ENCODE measurements around the gene SIGMAR1. TPM values are rescaled to one million over a fixed set of nuclear protein-coding genes. Genes with fewer than 3 reads are reported as not detected.

The SIGMAR1 gene
- total RNA-seq, 1 experiment from 2014 or later, result 138 TPM

DNA sequence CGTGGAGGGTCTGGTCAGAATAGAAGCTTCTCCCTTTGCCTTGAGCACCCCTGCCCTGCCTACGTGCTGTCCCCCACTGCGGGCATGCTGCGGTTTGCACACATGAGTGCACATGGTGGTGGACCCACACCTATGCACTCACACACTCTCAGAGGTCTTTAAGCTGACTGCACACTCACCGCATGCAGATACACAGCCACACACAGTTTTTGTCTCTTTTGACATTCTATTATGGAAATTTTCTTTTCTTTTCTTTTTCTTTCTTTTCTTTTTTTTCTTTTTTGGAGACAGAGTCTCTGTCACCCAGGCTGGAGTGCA is 8.1 kb downstream of the SIGMAR1 start:
- DNase-seq, result peak; percentile 29
- H3K4me3 ChIP-seq (ENCODE audit: insufficient read depth, low read depth, low read length), result no peak overlapping the region
- peaks cover 80% of the 10 kb centered on the region for H3K27me3 ChIP-seq (ENCODE audit: control insufficient read depth, insufficient read depth, low read length)
- H3K36me3 ChIP-seq (replicated peaks; ENCODE audit: control insufficient read depth, insufficient read depth, low read length), result no peaks in the 10 kb centered on the region

DNA sequence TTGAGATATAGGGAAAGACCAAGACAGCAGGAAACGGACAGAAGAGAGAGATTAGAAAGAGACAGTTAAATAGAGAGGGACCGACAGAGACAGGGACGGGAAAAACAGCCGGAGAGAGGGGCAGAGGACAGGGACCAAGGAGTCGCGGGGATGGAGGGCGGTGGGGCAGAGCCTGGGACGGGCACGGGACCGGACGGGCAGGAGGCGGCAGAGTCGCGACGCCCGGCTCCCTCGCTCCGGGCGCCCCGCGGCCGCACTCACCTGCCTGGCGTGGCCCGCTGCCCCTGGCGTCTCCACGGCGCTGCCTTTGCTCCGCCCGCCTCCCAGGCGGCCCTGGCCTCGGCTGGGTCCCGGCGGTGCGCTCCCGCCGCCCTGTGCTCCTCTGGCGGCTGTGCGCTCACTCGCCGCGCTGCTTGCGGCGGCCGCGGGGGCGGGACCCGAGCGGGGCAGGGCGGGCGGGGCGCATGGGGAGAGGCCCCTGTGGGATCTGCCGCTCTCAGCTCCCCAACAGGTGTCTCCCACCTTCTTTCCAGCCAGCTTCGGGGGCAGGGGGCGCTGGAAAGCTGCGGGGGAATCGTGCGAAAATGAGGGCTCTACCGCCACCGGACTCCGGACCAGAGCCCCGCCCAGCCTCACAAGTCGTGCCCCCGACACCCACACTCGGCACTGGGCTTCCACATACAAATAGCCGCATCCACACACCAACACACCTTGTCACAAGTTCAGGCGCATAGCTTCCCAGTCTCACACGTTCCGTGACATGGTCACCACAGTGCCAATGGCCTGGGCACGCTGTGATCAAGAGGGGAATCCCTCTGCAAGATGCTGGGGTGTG is 8.7 kb downstream of the SIGMAR1 start, which contains the start of gene ARID3C:
TSS of gene ARID3C (minus strand) at position 411 of the 835 bp plus-strand sequence. CDS start 1,052 bp downstream, outside the sequence.
- peak; percentile 90 for DNase-seq
- no peaks in the 10 kb centered on the region for H3K36me3 ChIP-seq (replicated peaks; ENCODE audit: control insufficient read depth, insufficient read depth, low read length)
- H3K27me3 ChIP-seq (ENCODE audit: control insufficient read depth, insufficient read depth, low read length), result peaks cover 86% of the 10 kb centered on the region
- H3K4me3 ChIP-seq (ENCODE audit: insufficient read depth, low read depth, low read length), result peak within 1 kb of the TSS; percentile 34

DNA sequence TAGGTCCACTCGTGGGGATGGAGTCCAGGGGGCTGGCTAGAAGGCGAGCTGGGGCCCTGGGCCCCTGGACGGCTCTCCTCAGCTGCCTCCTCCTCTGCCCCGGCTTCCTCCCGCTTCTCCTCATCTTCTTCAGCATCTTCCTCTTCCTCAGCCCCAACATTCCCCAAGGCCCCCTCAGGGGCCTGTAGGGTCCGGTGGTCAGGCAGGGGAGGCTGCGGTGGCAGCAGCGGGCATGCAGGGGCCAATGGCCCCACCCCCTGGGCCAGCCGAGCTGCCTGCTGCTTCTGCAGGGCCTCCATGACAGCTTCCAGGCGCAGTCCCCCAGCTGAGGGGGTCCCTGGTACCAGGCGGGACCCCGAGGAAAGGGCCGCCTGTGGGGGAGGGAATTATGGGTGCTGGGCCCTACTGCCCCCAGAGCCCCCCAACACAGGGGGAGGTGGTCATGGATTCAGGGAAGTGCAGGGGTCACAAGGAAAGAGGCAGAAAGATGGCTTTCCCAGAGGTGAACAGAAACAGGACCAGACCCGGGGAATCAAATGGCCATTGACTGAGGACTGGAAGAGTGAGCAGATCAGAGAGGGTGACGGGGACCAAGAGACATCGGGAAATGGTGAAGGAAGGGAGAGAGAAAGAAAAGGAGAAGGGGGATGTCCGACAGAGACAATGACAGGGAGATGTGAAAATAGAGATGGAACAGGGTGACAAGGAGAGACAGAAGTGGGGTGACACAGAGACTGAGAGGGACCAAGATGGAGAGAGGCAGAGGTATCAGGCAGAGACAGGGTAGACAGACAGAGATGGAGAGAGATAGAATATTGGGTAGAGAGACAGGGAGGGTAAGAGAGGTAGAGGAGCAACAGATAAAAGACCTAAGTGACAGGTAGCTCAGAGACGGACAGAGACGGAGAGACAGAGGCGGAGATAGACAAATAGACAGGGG is 9.6 kb downstream of the SIGMAR1 start:
- Histone ChIP-seq H3K4me3 (ENCODE audit: insufficient read depth, low read depth, low read length) (peak overlapping the region; percentile 34; the same call in 1 of the 2 replicates), H3K36me3 (replicated peaks; ENCODE audit: control insufficient read depth, insufficient read depth, low read length) (no peaks in the 10 kb centered on the region), H3K27me3 (ENCODE audit: control insufficient read depth, insufficient read depth, low read length) (peaks cover 92% of the 10 kb centered on the region)
- DNase-seq, result no peak

DNA sequence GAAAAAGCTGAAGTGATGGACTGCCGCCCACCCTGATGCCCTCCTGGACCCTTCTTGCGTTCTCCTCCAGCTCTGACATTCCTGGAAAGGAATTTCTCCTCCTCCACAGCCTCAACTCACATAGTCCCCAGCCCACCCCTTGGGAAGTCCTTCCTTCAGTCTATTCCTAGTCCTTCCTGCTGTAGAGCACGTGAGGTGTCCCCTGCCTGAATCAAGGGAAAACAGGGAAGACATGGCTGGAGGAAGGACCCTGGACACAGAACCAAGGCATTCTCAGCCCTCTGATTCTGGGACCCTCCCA is 12.5 kb downstream of the SIGMAR1 start:
- Histone ChIP-seq H3K27me3 (ENCODE audit: control insufficient read depth, insufficient read depth, low read length) (peaks cover 73% of the 10 kb centered on the region), H3K36me3 (replicated peaks; ENCODE audit: control insufficient read depth, insufficient read depth, low read length) (no peaks in the 10 kb centered on the region), H3K4me3 (ENCODE audit: insufficient read depth, low read depth, low read length) (no peak overlapping the region)
- DNase-seq, result no peak

DNA sequence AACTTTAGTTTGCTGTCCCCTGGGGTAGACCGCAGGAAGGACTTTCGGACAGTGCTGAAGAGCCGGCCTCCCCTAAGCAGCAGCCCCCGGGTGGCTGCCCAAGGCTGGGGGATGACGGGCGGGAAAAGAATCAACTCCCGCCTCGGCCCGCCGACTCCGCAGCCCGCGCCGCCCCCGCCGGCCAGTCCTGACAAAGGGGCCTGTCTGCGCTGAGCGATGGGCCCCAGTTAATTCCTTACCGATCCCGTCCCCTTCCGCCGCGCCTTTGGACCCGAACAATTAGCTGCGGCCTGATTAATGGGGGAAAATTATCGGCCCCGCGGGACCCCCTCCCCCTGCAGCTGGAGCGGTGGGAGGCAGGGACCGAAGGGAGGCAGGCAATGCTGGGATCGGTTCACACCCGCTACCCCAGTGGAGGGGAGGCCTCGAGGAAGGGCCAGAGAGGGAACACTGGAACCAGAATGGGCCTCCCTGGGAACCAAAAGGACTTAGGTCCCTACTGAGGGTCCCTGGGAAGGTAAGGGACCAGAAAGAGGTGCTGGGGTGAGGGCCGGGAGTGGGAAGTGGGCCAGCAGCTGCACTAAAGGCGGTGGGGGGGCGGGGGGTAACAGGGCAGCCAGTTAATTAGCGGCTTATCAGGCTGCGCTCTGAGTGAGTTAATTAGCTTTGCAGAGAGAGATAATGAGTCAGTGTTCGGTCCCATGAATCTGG is 13.0 kb downstream of the SIGMAR1 start:
- DNase-seq, result peak; percentile 83
- H3K36me3 ChIP-seq (replicated peaks; ENCODE audit: control insufficient read depth, insufficient read depth, low read length), result no peaks in the 10 kb centered on the region
- 0 out of 2 replicates have a peak overlapping the region, but pooled peaks have one; percentile 5 for H3K4me3 ChIP-seq (ENCODE audit: insufficient read depth, low read depth, low read length)
- peaks cover 68% of the 10 kb centered on the region for H3K27me3 ChIP-seq (ENCODE audit: control insufficient read depth, insufficient read depth, low read length)

DNA sequence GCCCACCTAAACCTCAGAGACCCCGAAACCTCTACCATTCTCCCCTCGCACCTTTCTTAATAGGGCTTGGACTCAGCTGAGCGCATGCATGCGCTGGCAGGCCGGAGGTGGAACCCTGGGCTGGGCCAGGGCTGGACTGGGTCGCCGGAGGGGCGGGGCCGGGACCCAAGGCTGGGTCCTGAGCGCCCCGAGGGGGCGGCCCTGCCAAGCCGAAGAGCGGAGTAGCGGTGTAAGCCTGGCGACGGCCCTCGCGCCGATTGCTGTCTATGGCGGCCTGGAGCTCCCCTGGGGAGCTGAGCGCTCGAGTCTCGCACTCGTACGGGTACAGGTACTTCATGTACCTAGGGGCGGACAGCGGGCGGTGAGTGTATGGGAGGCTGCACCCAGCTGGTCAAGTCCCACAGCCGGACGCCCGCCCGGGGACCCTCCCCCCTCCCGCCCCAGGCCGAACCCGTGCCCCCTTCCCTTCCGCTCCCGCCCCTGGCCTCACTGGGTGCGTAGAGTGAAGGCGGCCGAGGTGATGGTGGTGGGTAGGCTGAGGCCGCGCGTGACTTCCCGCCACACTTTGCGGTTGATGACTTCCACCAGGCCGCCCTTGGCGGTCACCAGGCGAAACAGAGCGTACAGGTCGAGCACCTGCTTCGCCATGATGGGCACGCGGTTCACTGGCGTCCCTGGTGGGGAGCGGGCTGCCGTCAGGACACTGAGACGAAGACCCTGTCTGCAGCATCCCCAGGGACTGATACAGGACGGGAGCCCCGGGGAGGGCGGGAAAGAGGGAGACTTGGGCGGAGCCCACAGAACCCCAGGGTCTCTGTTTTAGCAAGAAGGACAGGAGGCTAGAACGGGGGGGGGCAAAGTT is 14.0 kb downstream of the SIGMAR1 start:
- H3K36me3 ChIP-seq (replicated peaks; ENCODE audit: control insufficient read depth, insufficient read depth, low read length), result no peaks in the 10 kb centered on the region
- peak; percentile 68 for DNase-seq
- no peak overlapping the region for H3K4me3 ChIP-seq (ENCODE audit: insufficient read depth, low read depth, low read length)
- peaks cover 58% of the 10 kb centered on the region for H3K27me3 ChIP-seq (ENCODE audit: control insufficient read depth, insufficient read depth, low read length)

DNA sequence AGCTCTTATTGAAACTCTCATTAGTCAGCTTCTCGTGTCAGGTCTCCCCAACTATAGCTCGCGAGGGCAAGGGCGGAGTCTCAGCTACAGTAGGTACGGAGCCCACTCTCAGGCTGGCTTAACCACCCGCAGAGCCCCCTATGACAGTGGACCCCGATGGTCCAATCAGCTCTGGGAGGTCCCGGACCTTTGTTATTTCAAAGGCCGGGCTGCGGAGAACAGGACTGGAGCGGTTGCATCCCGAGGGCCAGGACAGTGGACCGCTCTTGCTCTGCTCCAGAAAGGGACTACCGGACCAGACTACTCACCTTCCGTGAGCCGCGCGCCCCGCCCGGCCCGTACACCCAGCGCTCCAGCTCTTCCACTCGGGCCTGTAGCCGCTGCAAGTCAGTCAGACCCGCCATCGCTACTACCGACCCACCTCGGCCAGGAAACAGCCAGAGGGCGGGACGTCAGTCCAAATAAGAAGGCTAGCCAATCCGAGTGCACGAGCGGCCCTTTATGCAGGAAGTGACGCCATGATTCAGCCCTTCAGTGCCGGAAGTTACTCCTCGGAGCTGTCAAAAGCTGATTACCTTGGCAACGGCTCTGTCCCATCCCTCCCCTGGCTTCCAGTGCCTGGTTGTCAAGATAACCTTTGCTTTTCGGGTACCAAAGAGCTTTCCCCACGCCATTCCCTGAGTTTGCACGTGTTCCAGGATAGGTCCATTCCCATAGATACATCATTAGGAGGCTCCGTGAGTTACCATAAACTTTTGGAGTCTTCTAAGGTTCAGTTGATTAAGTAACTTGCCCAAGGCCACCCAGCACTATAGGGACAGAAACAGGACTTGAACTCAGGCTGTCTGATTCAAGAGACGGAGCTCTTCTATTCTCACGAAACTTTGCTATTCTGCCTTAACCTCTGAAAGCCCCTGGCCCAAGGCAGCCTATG is 17.3 kb downstream of the SIGMAR1 start, which contains the start of gene DCTN3:
TSS of gene DCTN3 (minus strand) at position 435 of the 934 bp plus-strand sequence. CDS start at position 404, 31 bp downstream.
- Histone ChIP-seq H3K4me3 (ENCODE audit: insufficient read depth, low read depth, low read length) (peak within 1 kb of the TSS; percentile 64), H3K27me3 (ENCODE audit: control insufficient read depth, insufficient read depth, low read length) (peaks cover 25% of the 10 kb centered on the region), H3K36me3 (replicated peaks; ENCODE audit: control insufficient read depth, insufficient read depth, low read length) (no peaks in the 10 kb centered on the region)
- DNase-seq, result peak; percentile 96

DNA sequence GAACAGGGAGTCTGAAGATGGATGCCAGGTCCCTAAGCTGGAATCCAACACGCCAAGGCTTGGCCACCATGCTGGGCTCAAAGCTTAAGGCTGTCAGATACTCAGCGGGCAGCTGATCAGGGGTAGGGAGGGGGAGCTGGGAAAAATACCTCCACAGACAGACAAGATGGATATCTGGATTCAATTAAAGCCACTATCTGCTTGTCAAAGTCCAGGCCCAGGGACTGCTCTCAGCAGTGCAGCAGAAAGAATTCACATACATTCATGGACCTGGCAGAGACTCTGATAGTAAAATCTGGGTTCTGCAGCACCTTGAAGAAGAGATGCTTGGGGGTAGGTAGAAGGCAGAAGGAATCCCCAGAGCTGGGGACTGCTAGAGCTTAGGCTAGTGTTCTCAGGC is 22.5 kb downstream of the SIGMAR1 start:
- H3K27me3 ChIP-seq (ENCODE audit: control insufficient read depth, insufficient read depth, low read length), result no peaks in the 10 kb centered on the region; the same call in 1 of the 2 replicates
- no peaks in the 10 kb centered on the region for H3K36me3 ChIP-seq (replicated peaks; ENCODE audit: control insufficient read depth, insufficient read depth, low read length)
- H3K4me3 ChIP-seq (ENCODE audit: insufficient read depth, low read depth, low read length), result no peak overlapping the region
- DNase-seq, result no peak

DNA sequence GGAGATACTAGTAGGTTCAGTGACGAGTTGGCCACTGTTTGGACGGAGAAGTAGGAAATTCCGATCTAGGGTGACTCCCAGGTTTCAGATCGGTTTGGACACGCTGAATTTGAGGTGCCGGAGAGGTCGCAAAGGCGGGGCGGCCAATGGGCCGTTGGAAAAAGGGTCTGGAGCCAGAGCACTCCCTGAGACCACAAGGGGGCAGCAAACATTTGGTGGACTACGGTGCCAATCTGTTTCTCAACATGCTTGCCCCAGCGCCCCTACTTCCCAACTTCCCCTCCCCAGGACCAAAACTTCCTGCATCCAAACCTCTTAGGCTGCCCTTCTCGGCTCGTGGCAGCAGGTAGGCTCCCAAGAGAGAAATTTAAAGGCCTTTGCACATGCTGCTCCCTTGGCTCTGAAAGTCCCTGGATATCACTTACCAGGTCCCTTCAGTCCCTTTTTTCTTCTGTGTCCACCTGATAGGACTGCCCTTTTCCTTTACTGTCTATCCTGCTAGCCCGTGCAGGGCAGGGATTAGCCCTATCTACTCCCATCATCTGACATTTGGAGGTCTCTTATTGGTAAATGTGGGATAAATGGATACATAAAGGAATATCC is 24.7 kb downstream of the SIGMAR1 start:
- no peaks in the 10 kb centered on the region for H3K36me3 ChIP-seq (replicated peaks; ENCODE audit: control insufficient read depth, insufficient read depth, low read length)
- H3K27me3 ChIP-seq (ENCODE audit: control insufficient read depth, insufficient read depth, low read length), result no peaks in the 10 kb centered on the region; the same call in 1 of the 2 replicates
- DNase-seq, result peak; percentile 91
- peak overlapping the region; percentile 79 for H3K4me3 ChIP-seq (ENCODE audit: insufficient read depth, low read depth, low read length)

DNA sequence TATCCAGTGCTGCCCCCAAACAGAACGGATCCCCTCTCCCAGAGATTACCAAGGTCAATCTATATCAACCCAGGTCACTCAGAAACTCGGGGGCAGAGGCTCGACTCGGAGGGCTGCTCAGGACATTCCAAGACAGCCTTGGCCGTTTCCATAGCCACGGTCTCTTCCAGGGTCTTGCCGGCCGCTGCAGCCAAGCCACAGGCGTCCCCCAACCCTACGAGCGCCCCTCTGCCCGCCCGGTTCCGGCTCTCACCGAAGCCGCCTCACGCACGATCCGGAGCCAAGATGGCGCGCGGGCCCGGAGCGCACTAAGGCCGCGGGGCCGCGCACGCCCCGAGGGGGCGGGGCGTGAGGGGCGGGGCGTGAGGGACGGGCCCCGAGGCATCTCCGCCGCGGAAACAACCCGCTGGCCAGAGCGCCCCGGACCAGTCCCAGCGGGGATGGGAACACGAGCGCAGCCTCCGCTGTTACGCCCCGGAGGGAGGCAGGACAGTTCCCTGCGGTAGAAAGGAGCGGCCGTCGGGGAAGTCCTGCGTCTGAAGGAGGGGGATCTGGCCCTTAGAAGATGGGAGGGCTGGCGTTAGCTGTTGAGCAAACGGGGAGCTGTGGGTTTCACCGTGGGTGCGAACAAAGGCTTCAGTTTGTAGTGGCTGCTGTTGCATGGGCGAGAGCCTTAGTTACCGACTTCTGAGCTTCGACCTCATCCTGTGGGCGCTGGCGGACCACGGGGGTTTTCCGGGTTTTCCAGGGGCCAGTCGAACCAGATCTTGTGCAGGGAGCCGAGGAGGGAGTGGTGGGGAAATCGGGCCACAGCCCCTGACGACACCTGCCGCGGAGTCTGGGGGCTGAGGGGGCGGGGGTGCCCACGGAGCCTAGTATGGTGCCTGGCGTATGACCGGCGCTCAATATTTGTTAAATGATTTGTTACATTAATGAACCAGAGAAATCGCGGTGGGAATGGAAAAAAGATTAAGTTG is 25.5 kb downstream of the SIGMAR1 start, which contains the start of gene RPP25L:
TSS of gene RPP25L (minus strand) at position 287 of the 977 bp plus-strand sequence. CDS start 801 bp downstream, outside the sequence.
- Histone ChIP-seq H3K27me3 (ENCODE audit: control insufficient read depth, insufficient read depth, low read length) (no peaks in the 10 kb centered on the region; the same call in 1 of the 2 replicates), H3K36me3 (replicated peaks; ENCODE audit: control insufficient read depth, insufficient read depth, low read length) (no peaks in the 10 kb centered on the region), H3K4me3 (ENCODE audit: insufficient read depth, low read depth, low read length) (peak within 1 kb of the TSS; percentile 79)
- peak; percentile 98 for DNase-seq

DNA sequence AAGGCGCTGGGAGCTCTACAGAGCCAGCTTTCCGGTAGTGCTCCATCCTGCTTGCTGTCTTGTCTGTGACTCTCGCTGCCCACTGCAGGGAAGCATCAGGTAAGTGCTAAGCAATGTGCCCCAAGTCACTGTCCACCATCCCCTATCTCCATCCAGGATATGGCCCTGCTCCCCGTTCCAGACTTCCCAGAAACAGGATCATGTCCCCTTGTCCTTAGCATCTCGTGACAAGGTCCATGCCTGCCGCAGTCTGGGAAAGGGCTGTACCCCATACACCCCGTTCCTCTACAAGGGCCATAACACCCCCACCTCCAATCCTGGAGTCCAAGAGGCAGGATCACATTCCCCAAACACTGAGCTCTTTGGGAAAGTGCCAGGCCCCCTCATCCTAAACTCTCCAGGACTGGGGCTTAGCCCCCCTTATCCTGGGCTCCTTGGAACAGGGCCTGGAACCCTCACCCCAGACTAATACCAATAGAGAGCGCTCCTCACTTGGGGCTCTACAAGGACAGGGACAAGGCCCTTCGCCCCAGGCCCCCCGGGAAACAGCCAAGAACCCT is 26.3 kb downstream of the SIGMAR1 start:
- DNase-seq, result peak; percentile 62
- Histone ChIP-seq H3K4me3 (ENCODE audit: insufficient read depth, low read depth, low read length) (peak overlapping the region; percentile 79), H3K36me3 (replicated peaks; ENCODE audit: control insufficient read depth, insufficient read depth, low read length) (no peaks in the 10 kb centered on the region), H3K27me3 (ENCODE audit: control insufficient read depth, insufficient read depth, low read length) (no peaks in the 10 kb centered on the region; the same call in 1 of the 2 replicates)
